Stomach (tissue), 4 donors: ENCODE data around the gene DYNAP.
A peak's percentile ranks its signal among the peaks of the same experiment; 100 is the strongest.

Experiments
- EP300 ChIP-seq: sonication (generic); formaldehyde crosslinking; IDR thresholded peaks from one replicate; pipeline ENCODE4 v1.6.1; 2017; ENCODE audit warnings: antibody characterized with exemption
- POLR2A ChIP-seq, 4 donors: fragments of 450-650 bp; IDR thresholded peaks; one replicate each; pipeline ENCODE4 v1.6.1; 2016; ENCODE audit warnings: antibody characterized with exemption in 4 of 4, control low read depth in 2 of 4, mild to moderate bottlenecking in 1 of 4, moderate library complexity in 1 of 4
- POLR2AphosphoS5 ChIP-seq, 3 donors: sonication (generic); formaldehyde crosslinking; IDR thresholded peaks; one replicate each; pipeline ENCODE4 v1.6.1; 2016; ENCODE audit warnings: antibody characterized with exemption in 3 of 3
- TF ChIP-seq, protein P1 (sequence below), 7 experiments: fragments of 450-650 bp in 4 of 7; fragments of 200-600 bp in 3 of 7; sonication (generic) in 3 of 7; IDR thresholded peaks; one replicate each; pipeline ENCODE4 v1.5.1; 2016 to 2019; ENCODE audit warnings: antibody characterized with exemption in 7 of 7, control low read depth in 2 of 7, mild to moderate bottlenecking in 1 of 7

DNA sequence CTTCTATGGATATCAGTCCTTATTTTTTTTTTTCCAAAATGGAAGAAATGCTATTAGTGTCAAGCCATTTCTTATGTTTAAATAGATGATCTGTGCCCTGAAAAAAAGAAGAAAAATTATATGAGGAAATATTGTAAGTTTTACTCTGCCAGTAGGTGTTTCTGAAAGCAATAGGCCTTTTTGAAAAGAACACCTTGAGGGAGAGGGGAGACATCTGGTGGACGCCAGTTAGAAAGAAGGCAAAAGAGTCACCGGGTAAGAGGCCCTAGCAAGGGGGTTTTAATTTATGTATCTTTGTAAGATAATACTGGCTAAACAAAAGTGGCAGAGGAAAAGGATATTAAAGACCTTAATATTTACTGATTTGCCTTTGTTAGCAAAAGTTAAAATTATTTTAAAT lies 56.1 kb downstream of the DYNAP start:
- TF ChIP-seq, protein P1, sequence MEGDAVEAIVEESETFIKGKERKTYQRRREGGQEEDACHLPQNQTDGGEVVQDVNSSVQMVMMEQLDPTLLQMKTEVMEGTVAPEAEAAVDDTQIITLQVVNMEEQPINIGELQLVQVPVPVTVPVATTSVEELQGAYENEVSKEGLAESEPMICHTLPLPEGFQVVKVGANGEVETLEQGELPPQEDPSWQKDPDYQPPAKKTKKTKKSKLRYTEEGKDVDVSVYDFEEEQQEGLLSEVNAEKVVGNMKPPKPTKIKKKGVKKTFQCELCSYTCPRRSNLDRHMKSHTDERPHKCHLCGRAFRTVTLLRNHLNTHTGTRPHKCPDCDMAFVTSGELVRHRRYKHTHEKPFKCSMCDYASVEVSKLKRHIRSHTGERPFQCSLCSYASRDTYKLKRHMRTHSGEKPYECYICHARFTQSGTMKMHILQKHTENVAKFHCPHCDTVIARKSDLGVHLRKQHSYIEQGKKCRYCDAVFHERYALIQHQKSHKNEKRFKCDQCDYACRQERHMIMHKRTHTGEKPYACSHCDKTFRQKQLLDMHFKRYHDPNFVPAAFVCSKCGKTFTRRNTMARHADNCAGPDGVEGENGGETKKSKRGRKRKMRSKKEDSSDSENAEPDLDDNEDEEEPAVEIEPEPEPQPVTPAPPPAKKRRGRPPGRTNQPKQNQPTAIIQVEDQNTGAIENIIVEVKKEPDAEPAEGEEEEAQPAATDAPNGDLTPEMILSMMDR (IDR thresholded peaks at IDR 0.05): peak in 4 of 7 experiments; percentile 22 to 49 (median 38)
- TF ChIP-seq POLR2AphosphoS5 (IDR thresholded peaks at IDR 0.05) (no peak), POLR2A (IDR thresholded peaks at IDR 0.05) (no peak), EP300 (no peak)
